ENCODE results near the gene CASP10. TPM values are rescaled to one million over a fixed set of nuclear protein-coding genes. Genes with fewer than 3 reads are reported as not detected.
"Not testable (repeated sequence)": the region's sequence is repeated elsewhere in the genome, so short reads cannot be mapped to it uniquely, and the experiment has no call there.

Gene CASP10
- total RNA-seq, 2 experiments from 2014 or later: 26.6 to 37.4 TPM

DNA sequence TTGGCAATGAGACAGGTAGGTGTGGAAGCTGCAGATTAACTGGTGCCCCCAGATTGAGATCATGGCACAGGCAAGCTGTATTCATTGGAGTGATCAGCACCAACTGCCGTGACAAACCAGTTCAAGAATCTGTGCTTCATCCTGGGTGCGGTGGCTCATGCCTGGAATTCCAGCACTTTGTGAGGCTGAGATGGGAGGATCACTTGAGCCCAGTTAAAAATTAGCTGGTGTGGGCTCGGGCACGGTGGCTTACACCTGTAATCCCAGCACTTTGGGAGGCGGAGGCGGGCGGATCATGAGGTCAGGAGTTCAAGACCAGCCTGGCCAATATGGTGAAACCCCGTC is 33.1 kb upstream of the CASP10 start:
- CTCF ChIA-PET: interaction anchor here (1.1 kb wide), 1 partner anchor 9 kb away, joined by 3 read pairs; no protein-coding TSS in a partner anchor
- not testable (repeated sequence) for H3K27me3 Mint-ChIP-seq; ATAC-seq; DNase-seq; H3K4me3 Mint-ChIP-seq; H3K9me3 Mint-ChIP-seq (ENCODE audit: low read depth)
- H3K27ac Mint-ChIP-seq: peak overlapping the region; percentile 16
- peaks cover 36% of the 10 kb centered on the region for H3K4me1 Mint-ChIP-seq
- peaks cover 68% of the 10 kb centered on the region for H3K36me3 Mint-ChIP-seq

DNA sequence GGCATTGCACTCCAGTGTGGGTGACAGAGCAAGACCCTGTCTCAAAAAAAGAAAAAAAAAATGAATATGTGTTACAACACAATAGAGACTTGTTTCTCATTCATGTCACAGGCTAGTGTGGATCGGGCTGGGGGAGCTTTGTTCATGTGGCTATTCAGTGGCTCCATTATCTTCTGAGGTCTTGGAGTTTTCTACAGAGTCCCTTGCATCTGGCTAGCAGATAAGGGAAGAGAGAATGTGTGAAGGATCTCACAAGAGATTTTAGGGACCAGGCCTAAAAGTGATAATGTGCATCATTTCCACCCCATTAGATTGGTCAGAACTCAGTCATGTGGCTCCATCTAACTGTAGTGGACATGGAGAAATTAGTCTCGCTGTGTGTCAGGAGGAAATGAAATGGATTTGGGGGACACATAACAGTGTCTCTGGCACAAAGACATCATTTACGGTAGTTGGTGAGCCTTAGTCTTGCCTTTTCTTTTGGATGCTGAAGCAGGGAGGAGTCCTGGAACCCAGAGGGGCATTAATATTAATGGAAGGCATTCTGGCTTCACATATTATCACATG is 32.4 kb upstream of the CASP10 start:
- ATAC-seq: no peak
- H3K4me3 Mint-ChIP-seq: no peak overlapping the region

DNA sequence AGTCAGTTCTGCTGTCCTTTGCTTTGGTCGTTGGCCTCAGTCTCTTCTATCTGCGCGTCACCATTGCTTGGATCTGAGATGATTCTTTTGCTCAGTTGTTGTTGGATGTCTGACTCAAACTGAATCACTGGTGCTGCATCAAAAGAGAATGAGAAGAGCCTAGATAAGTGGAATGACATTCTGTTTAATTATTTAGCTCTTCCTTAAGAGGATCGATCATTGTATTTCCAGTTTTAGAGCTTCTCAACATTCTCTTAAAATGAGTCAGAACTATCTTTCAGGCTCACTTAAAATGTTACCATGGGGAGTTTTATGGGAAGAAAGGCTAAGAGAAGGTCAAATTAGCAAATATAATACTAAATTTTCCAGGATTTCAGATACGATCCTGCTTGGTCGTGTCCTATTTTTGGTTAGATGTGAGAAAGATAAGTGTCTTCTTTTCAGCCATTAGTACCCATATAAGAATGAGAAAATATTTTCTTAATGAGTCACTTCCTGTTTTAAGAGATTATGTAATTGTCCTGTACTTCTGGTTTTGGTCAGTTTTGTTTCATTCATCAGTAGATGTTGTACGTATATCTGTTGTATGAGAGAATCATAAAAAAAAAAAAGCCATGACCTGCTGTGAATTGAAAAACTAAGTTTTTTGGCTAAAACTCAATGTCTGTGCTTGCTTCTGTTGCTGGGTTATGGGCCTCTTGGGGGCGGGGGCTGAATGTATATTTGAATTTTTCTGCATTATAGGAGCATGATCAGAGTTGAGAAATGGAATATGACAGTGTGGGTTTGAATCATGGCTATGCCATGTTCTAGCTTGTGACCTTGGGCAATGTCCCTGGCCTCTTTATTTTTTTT is 31.6 kb upstream of the CASP10 start:
- Mint-ChIP-seq H3K36me3 (peaks cover 67% of the 10 kb centered on the region), H3K27me3 (no peaks in the 10 kb centered on the region), H3K9me3 (ENCODE audit: low read depth) (peaks cover 2% of the 10 kb centered on the region), H3K4me1 (peaks cover 36% of the 10 kb centered on the region), H3K4me3 (no peak overlapping the region), H3K27ac (peak overlapping the region; percentile 69)
- ATAC-seq (peak; percentile 42), DNase-seq (no peak)
- CTCF ChIA-PET: interaction anchor here (0.8 to 1.0 kb wide), 3 partner anchors 10 to 33 kb away, joined by 3 to 4 read pairs (median 4); no protein-coding TSS in a partner anchor

More for the DNA sequence above, 32.4 kb upstream of the CASP10 start:
- Mint-ChIP-seq H3K9me3 (ENCODE audit: low read depth) (peaks cover 2% of the 10 kb centered on the region), H3K27ac (peak overlapping the region; percentile 69), H3K27me3 (no peaks in the 10 kb centered on the region), H3K36me3 (peaks cover 68% of the 10 kb centered on the region), H3K4me1 (peaks cover 36% of the 10 kb centered on the region)
- CTCF ChIA-PET: interaction anchor here (0.8 to 1.1 kb wide), 4 partner anchors 8 to 33 kb away, joined by 3 to 4 read pairs (median 4); no protein-coding TSS in a partner anchor
- no peak for DNase-seq

- Mint-ChIP-seq H3K27me3 (no peaks in the 10 kb centered on the region), H3K36me3 (peaks cover 59% of the 10 kb centered on the region), H3K27ac (peak overlapping the region; percentile 76), H3K9me3 (ENCODE audit: low read depth) (peaks cover 2% of the 10 kb centered on the region), H3K4me3 (no peak overlapping the region), H3K4me1 (peaks cover 36% of the 10 kb centered on the region)
- ATAC-seq (no peak), DNase-seq (no peak)
- CTCF ChIA-PET: no interaction called here
Observed at GRCh38 chr2:201152517-201152916, 30.4 kb upstream of the CASP10 start.

DNA sequence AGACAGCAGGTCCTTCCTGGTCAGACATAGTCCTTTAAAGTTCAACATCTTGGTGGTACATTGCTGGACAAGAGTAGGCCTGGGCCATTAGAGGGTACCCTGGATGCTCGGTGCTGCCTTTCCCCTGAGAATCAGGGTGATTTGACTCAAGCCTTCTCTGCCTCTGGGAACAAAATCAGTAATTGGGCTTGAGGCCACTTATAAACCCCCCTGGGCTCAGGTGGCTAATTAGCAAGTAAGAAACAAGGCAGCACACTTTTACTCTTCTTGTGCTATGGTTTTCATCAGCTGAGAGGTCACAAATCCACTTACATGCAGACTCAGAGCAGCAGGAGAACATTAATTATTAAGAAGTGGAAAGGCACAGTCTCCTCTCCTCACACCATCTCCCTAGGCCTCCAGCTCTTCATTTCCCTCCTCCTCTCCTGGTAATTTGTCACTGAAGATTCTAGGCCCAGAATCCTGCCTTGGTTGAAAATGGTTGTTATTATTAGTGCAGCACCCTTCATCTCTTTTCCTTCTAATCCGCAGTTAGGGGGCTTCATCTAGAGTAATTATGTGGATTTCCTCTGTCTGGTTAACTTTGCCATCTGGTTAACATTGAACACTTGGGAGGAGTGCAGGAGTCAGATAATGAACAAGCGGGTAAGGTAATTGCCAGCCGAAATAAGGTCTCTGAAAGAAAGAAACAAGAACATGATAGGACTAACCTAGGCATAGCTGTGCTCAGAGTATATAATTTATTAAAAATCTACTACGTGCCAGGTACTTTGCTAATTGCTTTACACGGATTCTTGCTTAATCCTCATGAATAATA is 29.7 kb upstream of the CASP10 start:
- H3K4me1 Mint-ChIP-seq: peaks cover 43% of the 10 kb centered on the region
- peak overlapping the region; percentile 76 for H3K27ac Mint-ChIP-seq
- H3K27me3 Mint-ChIP-seq: no peaks in the 10 kb centered on the region
- CTCF ChIA-PET: interaction anchor here (2.7 kb wide), 1 partner anchor 36 kb away, joined by 11 read pairs; no protein-coding TSS in a partner anchor
- ATAC-seq: no peak
- no peak overlapping the region for H3K4me3 Mint-ChIP-seq
- DNase-seq: no peak
- H3K36me3 Mint-ChIP-seq: peaks cover 66% of the 10 kb centered on the region
- peaks cover 2% of the 10 kb centered on the region for H3K9me3 Mint-ChIP-seq (ENCODE audit: low read depth)

GRCh38 chr2:201154615-201155399 is 28.1 kb upstream of the CASP10 start:
- Mint-ChIP-seq H3K9me3 (ENCODE audit: low read depth) (peaks cover under 1% of the 10 kb centered on the region), H3K27ac (peak overlapping the region; percentile 30)
- CTCF ChIA-PET: interaction anchor here (0.7 to 2.7 kb wide), 6 partner anchors 10 to 249 kb away, joined by 3 to 11 read pairs (median 4); no protein-coding TSS in a partner anchor

DNA sequence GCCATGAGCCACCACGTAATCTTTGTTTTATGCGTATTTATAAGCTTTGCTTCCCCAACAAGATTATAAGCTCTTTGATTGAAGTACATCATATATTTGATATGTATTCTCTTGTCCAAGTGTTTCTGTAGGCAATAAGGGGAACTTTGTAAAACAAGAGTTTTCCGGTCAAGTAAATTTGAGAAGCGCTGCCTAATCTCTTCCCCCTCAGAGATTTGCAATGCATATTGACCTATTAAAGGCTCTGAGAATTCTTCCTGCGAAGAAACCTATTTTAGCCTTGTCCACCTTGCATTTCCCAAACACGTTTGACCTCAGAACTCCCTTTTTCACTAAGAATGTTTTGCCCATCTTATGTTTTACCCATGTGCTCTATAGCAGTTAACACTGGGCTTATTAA is 26.9 kb upstream of the CASP10 start:
- Mint-ChIP-seq H3K4me3 (no peak overlapping the region), H3K9me3 (ENCODE audit: low read depth) (no peaks in the 10 kb centered on the region), H3K27me3 (no peaks in the 10 kb centered on the region), H3K27ac (no peak overlapping the region), H3K4me1 (peaks cover 25% of the 10 kb centered on the region), H3K36me3 (peaks cover 54% of the 10 kb centered on the region)
- CTCF ChIA-PET: interaction anchor here (1.2 to 2.7 kb wide), 3 partner anchors 38 to 89 kb away, joined by 3 to 11 read pairs (median 3); no protein-coding TSS in a partner anchor
- ATAC-seq (no peak), DNase-seq (no peak)

More at GRCh38 chr2:201154615-201155399, 28.1 kb upstream of the CASP10 start:
- no peak overlapping the region for H3K4me3 Mint-ChIP-seq
- DNase-seq (no peak), ATAC-seq (no peak)
- no peaks in the 10 kb centered on the region for H3K27me3 Mint-ChIP-seq
- peaks cover 34% of the 10 kb centered on the region for H3K4me1 Mint-ChIP-seq
- peaks cover 56% of the 10 kb centered on the region for H3K36me3 Mint-ChIP-seq

DNA sequence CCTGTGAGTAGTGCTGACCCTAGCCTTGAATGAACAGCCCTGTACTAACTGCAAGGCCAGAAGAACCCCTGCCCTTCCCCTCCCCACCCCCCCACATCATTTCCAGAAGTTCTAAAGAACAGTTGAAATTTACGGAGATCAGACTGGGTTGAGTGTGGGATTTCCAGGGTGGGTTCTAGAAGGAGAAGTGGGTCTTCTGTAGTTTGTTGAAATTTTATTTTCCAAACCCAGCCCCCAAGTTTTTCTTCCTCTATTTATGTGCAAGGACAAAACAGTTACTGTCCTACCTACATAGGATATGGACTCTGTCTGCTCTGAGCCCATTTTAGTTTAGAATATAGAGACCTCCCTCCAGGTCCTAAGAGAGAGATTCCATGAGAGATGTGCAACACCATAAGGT is 26.3 kb upstream of the CASP10 start:
- Mint-ChIP-seq H3K27me3 (no peaks in the 10 kb centered on the region), H3K4me3 (no peak overlapping the region), H3K36me3 (peaks cover 50% of the 10 kb centered on the region), H3K27ac (no peak overlapping the region), H3K4me1 (peaks cover 19% of the 10 kb centered on the region), H3K9me3 (ENCODE audit: low read depth) (no peaks in the 10 kb centered on the region)
- CTCF ChIA-PET: interaction anchor here (1.8 to 4.3 kb wide), 3 partner anchors 15 to 40 kb away, joined by 8 to 49 read pairs (median 13); partner anchors contain the start of gene CFLAR
- DNase-seq: no peak
- ATAC-seq: no peak

DNA sequence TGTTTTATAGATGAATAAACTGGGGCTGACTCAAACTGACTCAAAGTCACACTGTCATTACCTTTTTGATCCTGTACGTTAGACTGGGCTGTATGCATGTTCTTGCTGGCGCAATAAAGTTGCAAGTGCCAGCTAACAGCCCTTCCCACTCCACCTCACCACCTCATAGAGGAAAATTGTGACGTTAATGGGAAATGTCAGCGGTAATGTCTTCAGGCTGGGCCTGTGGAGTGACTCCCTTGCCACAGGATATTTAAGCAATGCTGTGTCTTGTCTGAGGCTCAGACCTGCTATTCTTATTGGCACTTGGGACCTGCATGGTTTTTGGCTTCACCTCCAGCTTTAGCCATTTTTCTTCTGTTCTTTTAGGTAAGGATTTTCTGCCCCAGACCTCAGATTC is 25.2 kb upstream of the CASP10 start:
- H3K27me3 Mint-ChIP-seq: no peaks in the 10 kb centered on the region
- no peak for DNase-seq
- peak overlapping the region; percentile 84 for H3K27ac Mint-ChIP-seq
- no peaks in the 10 kb centered on the region for H3K9me3 Mint-ChIP-seq (ENCODE audit: low read depth)
- peaks cover 19% of the 10 kb centered on the region for H3K4me1 Mint-ChIP-seq
- H3K4me3 Mint-ChIP-seq: no peak overlapping the region
- H3K36me3 Mint-ChIP-seq: peaks cover 53% of the 10 kb centered on the region
- CTCF ChIA-PET: interaction anchor here (0.6 to 4.3 kb wide), 30 partner anchors 9 to 444 kb away, joined by 3 to 49 read pairs (median 4); partner anchors contain the start of genes CFLAR and HYCC2
- no peak for ATAC-seq

DNA sequence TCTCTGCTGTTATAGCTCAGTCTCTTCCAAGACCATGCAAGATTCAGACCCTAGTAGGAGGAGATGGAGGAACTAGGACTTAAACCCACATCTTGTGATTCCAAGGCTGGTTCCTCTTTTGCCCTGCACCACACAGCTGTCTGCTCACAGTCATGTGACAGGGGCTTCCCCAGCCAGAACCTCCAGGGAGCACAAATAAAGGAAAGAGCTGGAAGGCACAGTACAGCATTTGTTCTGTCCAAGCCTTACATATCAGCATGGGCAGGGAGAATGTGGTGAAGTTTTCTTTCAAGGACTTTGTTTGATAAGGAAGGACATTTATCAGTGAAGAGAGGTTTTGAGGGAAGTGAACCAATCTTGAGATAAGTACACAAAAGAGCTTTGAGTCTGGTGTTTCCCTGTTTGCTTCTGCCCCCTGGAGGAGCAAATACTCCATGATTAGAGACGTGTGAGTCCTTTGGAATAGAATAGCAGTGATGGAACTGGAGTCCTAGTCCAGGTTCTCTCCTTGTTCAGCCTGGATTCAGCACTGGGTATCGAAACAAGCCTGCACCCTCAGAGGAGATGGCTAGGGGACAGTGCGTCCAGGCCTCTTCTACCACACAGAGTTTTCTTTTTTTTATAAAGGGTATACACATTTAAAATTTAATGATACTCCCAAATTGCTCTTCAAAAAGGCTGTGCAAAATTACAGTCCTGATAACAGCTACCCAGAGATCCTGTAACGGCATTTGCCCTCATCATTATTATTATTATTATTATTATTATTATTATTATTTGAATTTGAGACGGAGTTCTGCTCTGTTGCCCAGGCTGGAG is 24.6 kb upstream of the CASP10 start:
- ATAC-seq (peak; percentile 84), DNase-seq (peak; percentile 74)
- Mint-ChIP-seq H3K27ac (peak overlapping the region; percentile 84), H3K9me3 (ENCODE audit: low read depth) (no peaks in the 10 kb centered on the region), H3K4me1 (peaks cover 14% of the 10 kb centered on the region), H3K4me3 (no peak overlapping the region), H3K36me3 (peaks cover 53% of the 10 kb centered on the region), H3K27me3 (no peaks in the 10 kb centered on the region)
- CTCF ChIA-PET: interaction anchor here (0.6 to 4.3 kb wide), 34 partner anchors 8 to 447 kb away, joined by 3 to 49 read pairs (median 4); partner anchors contain the start of genes CFLAR and HYCC2

DNA sequence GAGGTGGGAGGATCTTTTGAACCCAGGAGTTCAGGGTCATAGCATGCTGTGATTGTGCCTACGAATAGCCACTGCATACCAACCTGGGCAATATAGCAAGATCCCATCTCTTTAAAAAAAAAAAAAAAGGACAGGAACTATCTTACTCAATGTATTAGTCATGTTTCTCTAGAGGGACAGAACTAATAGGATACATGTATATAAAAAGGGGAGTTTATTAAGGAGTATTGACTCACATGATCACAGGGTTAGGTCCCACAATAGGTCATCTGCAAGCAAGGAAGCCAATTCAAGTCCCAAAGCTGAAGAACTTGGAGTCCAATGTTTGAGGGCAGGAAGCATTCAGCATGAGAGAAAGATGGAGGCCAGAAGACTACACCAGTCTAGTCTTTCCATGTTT is 18.8 kb upstream of the CASP10 start:
- H3K9me3 Mint-ChIP-seq (ENCODE audit: low read depth): no peaks in the 10 kb centered on the region
- ATAC-seq: no peak
- no peak overlapping the region for H3K4me3 Mint-ChIP-seq
- H3K27me3 Mint-ChIP-seq: peaks cover 2% of the 10 kb centered on the region
- H3K27ac Mint-ChIP-seq: no peak overlapping the region
- H3K4me1 Mint-ChIP-seq: peaks cover 3% of the 10 kb centered on the region
- H3K36me3 Mint-ChIP-seq: peaks cover 69% of the 10 kb centered on the region
- DNase-seq: no peak
- CTCF ChIA-PET: no interaction called here
